NB4 (cell line): ENCODE results near the gene SHFL.

Experiments used
- CTCF ChIP-seq: IDR thresholded peaks from one replicate; pipeline ENCODE4 v1.5.1; 2012; ENCODE audit warnings: low read depth, low read length
- MYC ChIP-seq: IDR thresholded peaks from 2 replicates; pipeline ENCODE4 v1.6.1; 2011; ENCODE audit warnings: low read depth, low read length
- POLR2A ChIP-seq: IDR thresholded peaks from 2 replicates; pipeline ENCODE4 v1.6.1; 2011; ENCODE audit warnings: mild to moderate bottlenecking; ENCODE audit not compliant: insufficient read length; ENCODE audit errors: extremely low read depth

- TF ChIP-seq POLR2A: peak; percentile 21
- TF ChIP-seq CTCF: no peak
- peak; percentile 51 for TF ChIP-seq MYC
Observed at GRCh38 chr19:10114651-10115391, 28.7 kb downstream of the SHFL start.
